K562 (cell line): Measurements from ENCODE around the gene IL12RB1. TPM values are rescaled to one million over a fixed set of nuclear protein-coding genes. Genes with fewer than 3 reads are reported as not detected.

ENCODE experiments used
- CHD4 ChIP-seq: fragments of 200-600 bp; sonication (generic); IDR thresholded peaks from 3 replicates; pipeline ENCODE4 v1.6.1; 2012; ENCODE audit warnings: low read depth, mild to moderate bottlenecking, mixed read lengths, low read length, inconsistent platforms; ENCODE audit not compliant: insufficient read depth, insufficient replicate concordance, poor library complexity, severe bottlenecking
- DACH1 ChIP-seq: fragments of 450-650 bp; IDR thresholded peaks from 2 replicates; pipeline ENCODE4 v1.6.1; 2018; ENCODE audit not compliant: partially characterized antibody
- FOXJ3 ChIP-seq: sonication (generic); formaldehyde crosslinking; IDR thresholded peaks from 2 replicates; pipeline ENCODE4 v1.4.0; 2020; ENCODE audit warnings: mild to moderate bottlenecking, missing genetic modification reagents
- JUND ChIP-seq, 2 experiments: IDR thresholded peaks; 2 replicates in 1 of 2; 3 replicates in 1 of 2; pipeline ENCODE4 v1.6.1; 2011; ENCODE audit warnings: borderline replicate concordance in 2 of 2, low read depth in 2 of 2, low read length in 2 of 2, improper control_type of control experiment in 1 of 2, missing biosample characterization in 1 of 2, missing genetic modification characterization in 1 of 2, missing genetic modification reagents in 1 of 2
- KDM1A ChIP-seq, 2 experiments: fragments of 450-650 bp; IDR thresholded peaks; 2 replicates each; pipeline ENCODE4 v1.6.1; 2016; ENCODE audit warnings: mild to moderate bottlenecking in 2 of 2
- NCOA1 ChIP-seq: fragments of 450-650 bp; IDR thresholded peaks from 2 replicates; pipeline ENCODE4 v1.6.1; 2016; ENCODE audit warnings: low read depth
- PHF20 ChIP-seq: fragments of 450-650 bp; IDR thresholded peaks from 2 replicates; pipeline ENCODE4 v1.6.1; 2018; ENCODE audit not compliant: partially characterized antibody
- RB1 ChIP-seq: fragments of 450-650 bp; IDR thresholded peaks from 2 replicates; pipeline ENCODE4 v1.6.1; 2017; ENCODE audit warnings: low read depth, mild to moderate bottlenecking
- TEAD1 ChIP-seq, 2 experiments: fragments of 450-650 bp in 1 of 2; sonication (generic) in 1 of 2; formaldehyde crosslinking; IDR thresholded peaks; 2 replicates each; pipeline versions ENCODE4 v1.4.0 to v1.8.0; 2020 to 2022; ENCODE audit warnings: mild to moderate bottlenecking in 2 of 2, missing genetic modification reagents in 1 of 2
- TRIM24 ChIP-seq, 2 experiments: fragments of 450-650 bp; IDR thresholded peaks; 2 replicates each; pipeline ENCODE4 v1.6.1; 2016
- ZNF146 ChIP-seq: IDR thresholded peaks from one replicate; pipeline ENCODE4 v1.6.1; 2018; ENCODE audit warnings: missing compliant biosample characterization; ENCODE audit not compliant: unreplicated experiment
- ZNF239 ChIP-seq: fragments of 250-450 bp; sonication (Bioruptor Pico); IDR thresholded peaks from 2 replicates; pipeline ENCODE4 v1.4.0; 2020; ENCODE audit warnings: mild to moderate bottlenecking
- ZNF263 ChIP-seq: sonication (generic); formaldehyde crosslinking; IDR thresholded peaks from 2 replicates; pipeline ENCODE4 v1.8.0; 2022; ENCODE audit warnings: mild to moderate bottlenecking, missing genetic modification reagents, borderline replicate concordance
- polyA plus RNA-seq, 8 experiments: library from polyadenylated mRNA; depleted of rRNA in 4 of 8; stranded (reverse) in 5 of 8; unstranded in 3 of 8; fragments of >200 nt; fragmentation: Nextera tagmentation in 2 of 8; fragmentation: Illumina TruSeq in 1 of 8; extraction: Ambion mirVana in 2 of 8; extraction: Trizol in 1 of 8; gene quantifications; 2 replicates each; pipeline versions ENCODE4 v1.2.1 to v1.2.3, GENCODE V29; 2011 to 2014; ENCODE audit warnings: inconsistent platforms in 1 of 8, missing spikeins in 1 of 8
- total RNA-seq, 7 experiments: library from RNA; depleted of rRNA in 6 of 7; stranded (reverse); fragments of >200 nt in 6 of 7; fragmentation: Illumina TruSeq in 2 of 7; extraction: Trizol in 2 of 7; gene quantifications; 2 replicates each; pipeline versions ENCODE4 v1.2.1 to v1.2.3, GENCODE V29; 2011 to 2021; ENCODE audit warnings: low replicate concordance in 1 of 7
- TF ChIP-seq, protein P1 (sequence below), 2 experiments: fragments of 450-650 bp; formaldehyde crosslinking in 1 of 2; IDR thresholded peaks; 2 replicates each; pipeline versions ENCODE4 v1.4.0 to v1.6.1; 2014 to 2020; ENCODE audit warnings: mild to moderate bottlenecking in 2 of 2, borderline replicate concordance in 1 of 2, low read depth in 1 of 2
- TF ChIP-seq, protein P2 (sequence below), 2 experiments: fragments of 450-650 bp in 1 of 2; sonication (generic) in 1 of 2; formaldehyde crosslinking in 1 of 2; IDR thresholded peaks in 1 of 2; conservative IDR thresholded peaks in 1 of 2; 2 replicates each; pipeline versions ENCODE4 v1.6.1 to v1.8.1; 2016 to 2023; ENCODE audit warnings: mild to moderate bottlenecking in 2 of 2, moderate library complexity in 2 of 2, inconsistent platforms in 1 of 2, missing genetic modification reagents in 1 of 2

IL12RB1 gene
- total and polyA plus RNA-seq, 9 of the 15 experiments (the other 6 are each of a cell fraction or from before 2014, with no cell fraction given): 0.04 to 0.07 (median 0.06) TPM; not detected in 5

DNA sequence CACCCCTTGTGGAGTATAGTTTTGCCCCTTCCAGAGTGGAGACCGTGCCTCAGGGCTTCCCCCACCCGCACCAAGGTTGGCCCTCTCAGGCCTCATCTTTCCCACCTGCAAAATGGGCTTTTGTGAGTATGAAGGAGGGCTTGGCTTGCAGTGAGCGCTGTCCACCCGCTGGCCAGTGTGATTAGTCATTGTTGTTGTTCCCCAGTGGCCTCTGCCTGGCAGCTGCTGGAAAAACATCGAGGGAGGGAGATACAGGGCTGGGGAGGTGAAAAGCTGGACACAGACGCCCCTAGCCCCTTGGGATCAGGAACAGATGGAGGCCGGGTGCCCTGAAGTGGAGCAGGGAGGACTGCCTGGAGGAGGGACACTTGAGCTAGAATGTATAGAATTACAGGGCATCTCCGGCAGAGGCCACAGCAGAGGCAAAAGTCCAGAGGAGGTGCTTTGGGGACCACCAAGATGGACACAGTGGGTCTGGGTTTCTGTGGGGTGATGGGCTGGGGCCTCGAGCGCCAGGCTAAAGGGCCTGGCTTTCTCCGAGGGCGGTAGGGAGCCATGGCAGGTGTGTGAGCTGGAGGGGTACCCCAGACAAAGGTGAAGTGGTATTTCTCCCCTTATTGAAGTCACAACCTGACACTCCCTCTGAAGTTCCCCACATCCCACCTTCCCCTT lies 3.9 kb upstream of the IL12RB1 start (continued):
- TF ChIP-seq, protein P1, sequence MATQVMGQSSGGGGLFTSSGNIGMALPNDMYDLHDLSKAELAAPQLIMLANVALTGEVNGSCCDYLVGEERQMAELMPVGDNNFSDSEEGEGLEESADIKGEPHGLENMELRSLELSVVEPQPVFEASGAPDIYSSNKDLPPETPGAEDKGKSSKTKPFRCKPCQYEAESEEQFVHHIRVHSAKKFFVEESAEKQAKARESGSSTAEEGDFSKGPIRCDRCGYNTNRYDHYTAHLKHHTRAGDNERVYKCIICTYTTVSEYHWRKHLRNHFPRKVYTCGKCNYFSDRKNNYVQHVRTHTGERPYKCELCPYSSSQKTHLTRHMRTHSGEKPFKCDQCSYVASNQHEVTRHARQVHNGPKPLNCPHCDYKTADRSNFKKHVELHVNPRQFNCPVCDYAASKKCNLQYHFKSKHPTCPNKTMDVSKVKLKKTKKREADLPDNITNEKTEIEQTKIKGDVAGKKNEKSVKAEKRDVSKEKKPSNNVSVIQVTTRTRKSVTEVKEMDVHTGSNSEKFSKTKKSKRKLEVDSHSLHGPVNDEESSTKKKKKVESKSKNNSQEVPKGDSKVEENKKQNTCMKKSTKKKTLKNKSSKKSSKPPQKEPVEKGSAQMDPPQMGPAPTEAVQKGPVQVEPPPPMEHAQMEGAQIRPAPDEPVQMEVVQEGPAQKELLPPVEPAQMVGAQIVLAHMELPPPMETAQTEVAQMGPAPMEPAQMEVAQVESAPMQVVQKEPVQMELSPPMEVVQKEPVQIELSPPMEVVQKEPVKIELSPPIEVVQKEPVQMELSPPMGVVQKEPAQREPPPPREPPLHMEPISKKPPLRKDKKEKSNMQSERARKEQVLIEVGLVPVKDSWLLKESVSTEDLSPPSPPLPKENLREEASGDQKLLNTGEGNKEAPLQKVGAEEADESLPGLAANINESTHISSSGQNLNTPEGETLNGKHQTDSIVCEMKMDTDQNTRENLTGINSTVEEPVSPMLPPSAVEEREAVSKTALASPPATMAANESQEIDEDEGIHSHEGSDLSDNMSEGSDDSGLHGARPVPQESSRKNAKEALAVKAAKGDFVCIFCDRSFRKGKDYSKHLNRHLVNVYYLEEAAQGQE (IDR thresholded peaks at IDR 0.05; ENCODE audit: borderline replicate concordance): peak; percentile 70
- TF ChIP-seq, protein P1 (CRISPR knock-in tag; IDR thresholded peaks at IDR 0.05; ENCODE audit: low read depth): no peak
- TF ChIP-seq PHF20: peak; percentile 85
- TF ChIP-seq, protein P2, sequence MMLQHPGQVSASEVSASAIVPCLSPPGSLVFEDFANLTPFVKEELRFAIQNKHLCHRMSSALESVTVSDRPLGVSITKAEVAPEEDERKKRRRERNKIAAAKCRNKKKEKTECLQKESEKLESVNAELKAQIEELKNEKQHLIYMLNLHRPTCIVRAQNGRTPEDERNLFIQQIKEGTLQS (IDR thresholded peaks at IDR 0.05): peak; percentile 44; the same call in 1 of the 2 replicates
- TF ChIP-seq, protein P2 (CRISPR knock-in tag; conservative IDR thresholded peaks at IDR 0.05): no peak
- peak; percentile 93 for TF ChIP-seq CHD4
- TF ChIP-seq FOXJ3 (CRISPR knock-in tag): 0 out of 2 replicates have a peak, but pooled peaks have one; percentile 16
- 0 out of 2 replicates have a peak, but pooled peaks have one; percentile 34 for TF ChIP-seq NCOA1
- no peak for TF ChIP-seq ZNF146 (CRISPR knock-in tag)
- peak; percentile 92 to 97 for TF ChIP-seq KDM1A (IDR thresholded peaks at IDR 0.05)
- peak; percentile 36; the same call in 1 of the 2 replicates for TF ChIP-seq JUND (IDR thresholded peaks at IDR 0.05; ENCODE audit: borderline replicate concordance, low read depth, low read length)
- no peak; the same call in 2 of the 3 replicates for TF ChIP-seq JUND (tag; IDR thresholded peaks at IDR 0.05; ENCODE audit: borderline replicate concordance, low read depth, low read length)
- no peak for TF ChIP-seq ZNF239 (CRISPR knock-in tag)
- TF ChIP-seq ZNF263 (CRISPR knock-in tag): peak; percentile 80; the same call in 1 of the 2 replicates
- 0 out of 4 replicates have a peak, but pooled peaks of 1 of the 2 experiments have one; percentile 8 for TF ChIP-seq TEAD1 (CRISPR knock-in tag; IDR thresholded peaks at IDR 0.05)
- no peak for TF ChIP-seq TRIM24 (IDR thresholded peaks at IDR 0.05)
- peak; percentile 7 for TF ChIP-seq DACH1
- TF ChIP-seq RB1: no peak
